Activated CD4-positive, alpha-beta memory T cell treated with anti-CD3 and anti-CD28 coated beads, Interleukin-2, amount 10 ng/mL, durations not matched to agents 7 days and 5 days (primary cell): ENCODE results near the gene RNF41. TPM values are rescaled to one million over a fixed set of nuclear protein-coding genes. Genes with fewer than 3 reads are reported as not detected.
"Not testable (repeated sequence)": the region's sequence is repeated elsewhere in the genome, so short reads cannot be mapped to it uniquely, and the experiment has no call there.

Source experiments
- CTCF ChIA-PET: fragments of 350-600 bp; sonication (Branson Sonifier 250); formaldehyde crosslinking; loops from one replicate; lab custom pipeline; 2021; ENCODE audit warnings: antibody characterized with exemption, inconsistent platforms; lab: Charles Lee
- POLR2A ChIA-PET: fragments of 350-600 bp; sonication (Branson Sonifier 250); formaldehyde crosslinking; loops from one replicate; lab custom pipeline; 2021; ENCODE audit warnings: antibody characterized with exemption; lab: Charles Lee
- DNase-seq: peaks from one replicate; pipeline ENCODE4 v3.0.0-alpha.2; 2020
- H3K27ac Mint-ChIP-seq: one replicate; pipeline ENCODE4 v1.8.0; 2021; ENCODE audit warnings: mild to moderate bottlenecking, mixed read lengths
- H3K27me3 Mint-ChIP-seq: one replicate; pipeline ENCODE4 v1.8.0; 2021; ENCODE audit warnings: mixed read lengths
- H3K36me3 Mint-ChIP-seq: one replicate; pipeline ENCODE4 v1.8.0; 2021; ENCODE audit warnings: low read depth, mixed read lengths
- H3K4me1 Mint-ChIP-seq: one replicate; pipeline ENCODE4 v1.8.0; 2021; ENCODE audit warnings: mixed read lengths
- H3K4me3 Mint-ChIP-seq: one replicate; pipeline ENCODE4 v1.8.0; 2021; ENCODE audit warnings: mild to moderate bottlenecking, mixed read lengths
- H3K9me3 Mint-ChIP-seq: one replicate; pipeline ENCODE4 v1.8.0; 2021; ENCODE audit warnings: mixed read lengths
- total RNA-seq, 2 experiments: library from RNA; stranded (reverse); gene quantifications; one replicate each; pipeline ENCODE4 v1.2.3, GENCODE V29; 2021

RNF41 gene
- 10 to 100 TPM; 33.8 to 35.2 TPM for total RNA-seq

DNA sequence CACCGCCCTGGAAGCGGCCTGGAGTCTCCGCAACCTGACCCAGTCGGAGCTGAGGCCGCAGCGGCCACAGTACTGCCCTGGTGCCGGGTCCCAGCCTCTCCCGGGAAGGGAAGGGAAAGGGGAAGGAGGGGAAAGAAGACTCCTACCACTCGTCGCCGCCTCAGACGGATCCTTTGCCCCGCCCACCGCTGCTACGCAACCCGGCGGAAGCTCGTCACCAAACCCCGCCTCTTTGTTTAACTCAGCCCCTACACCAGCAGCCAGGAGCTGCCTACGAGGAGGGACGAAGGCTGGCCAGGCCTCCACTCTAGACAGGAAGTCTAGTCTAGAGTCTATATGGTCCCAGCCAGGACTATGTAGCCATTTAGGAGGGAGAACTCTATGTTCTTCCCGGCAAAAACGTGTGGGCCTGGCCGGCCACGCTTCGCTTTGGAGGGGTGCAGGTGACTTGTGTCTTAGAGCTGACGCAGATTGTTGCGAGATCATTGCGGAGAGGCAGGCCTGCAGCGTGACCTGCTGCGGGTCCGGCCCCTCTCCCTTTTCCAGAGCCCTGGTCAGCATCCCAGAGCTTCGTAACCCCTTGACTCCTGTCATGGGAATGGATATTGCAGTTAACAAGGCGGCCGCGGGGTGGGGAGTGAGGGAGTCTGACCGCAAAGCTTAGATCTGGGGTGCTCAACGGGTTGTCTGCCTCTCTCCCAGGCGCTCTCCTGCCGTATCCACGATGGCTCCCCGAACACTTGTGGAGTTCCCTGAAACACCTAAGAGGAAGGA lies at the start of gene RNF41:
TSS of gene RNF41 (minus strand) at position 166 of the 774 bp plus-strand sequence. CDS start 7,875 bp downstream, outside the sequence.
- peaks cover 6% of the 10 kb centered on the region for H3K36me3 Mint-ChIP-seq
- peak; percentile 94 for DNase-seq
- peak within 1 kb of the TSS; percentile 89 for H3K4me3 Mint-ChIP-seq
- ChIA-PET CTCF (interaction anchor here (0.5 to 3.8 kb wide), 25 partner anchors 10 to 484 kb away, joined by 3 to 44 read pairs (median 4); partner anchors contain the start of genes ANKRD52, CNPY2, COQ10A and ESYT1), POLR2A (interaction anchor here (0.6 to 3.9 kb wide), 38 partner anchors 9 to 404 kb away, joined by 3 to 32 read pairs (median 5); partner anchors contain the start of genes ANKRD52, CNPY2, COQ10A and CS)
- H3K4me1 Mint-ChIP-seq = peaks cover 53% of the 10 kb centered on the region
- H3K9me3 Mint-ChIP-seq = no peaks in the 10 kb centered on the region
- H3K27me3 Mint-ChIP-seq = no peaks in the 10 kb centered on the region
- H3K27ac Mint-ChIP-seq = peak within 1 kb of the TSS; percentile 84

DNA sequence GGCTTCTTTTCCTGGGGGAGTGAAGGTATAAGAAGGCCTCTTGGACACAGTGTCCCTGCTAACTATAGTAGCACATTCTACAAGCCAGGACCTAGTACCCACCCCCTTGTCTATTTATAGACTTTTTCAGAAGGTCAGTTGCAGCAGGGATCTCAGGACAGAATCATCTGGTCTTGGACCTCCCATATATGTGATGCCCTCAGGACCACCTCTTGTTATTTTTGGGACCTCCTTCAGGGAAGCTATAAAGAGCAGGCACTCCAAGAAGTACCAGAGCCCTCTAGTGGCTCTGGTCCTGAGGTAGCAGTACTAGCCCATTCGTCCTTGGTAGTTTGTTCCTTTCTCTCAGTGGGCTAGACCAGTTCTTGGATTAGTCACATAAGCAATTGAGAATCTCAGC lies 49.3 kb upstream of the RNF41 start:
- no peaks in the 10 kb centered on the region for H3K9me3 Mint-ChIP-seq
- no peaks in the 10 kb centered on the region for H3K27me3 Mint-ChIP-seq
- no peak for DNase-seq
- POLR2A ChIA-PET = interaction anchor here (1.3 kb wide), 1 partner anchor 87 kb away, joined by 3 read pairs; no protein-coding TSS in a partner anchor
- no peak overlapping the region for H3K4me3 Mint-ChIP-seq
- CTCF ChIA-PET = interaction anchor here (0.5 to 1.1 kb wide), 2 partner anchors 8 to 20 kb away, joined by 3 read pairs; no protein-coding TSS in a partner anchor
- H3K4me1 Mint-ChIP-seq = peaks cover 17% of the 10 kb centered on the region
- peaks cover 43% of the 10 kb centered on the region for H3K36me3 Mint-ChIP-seq
- H3K27ac Mint-ChIP-seq = no peak overlapping the region

DNA sequence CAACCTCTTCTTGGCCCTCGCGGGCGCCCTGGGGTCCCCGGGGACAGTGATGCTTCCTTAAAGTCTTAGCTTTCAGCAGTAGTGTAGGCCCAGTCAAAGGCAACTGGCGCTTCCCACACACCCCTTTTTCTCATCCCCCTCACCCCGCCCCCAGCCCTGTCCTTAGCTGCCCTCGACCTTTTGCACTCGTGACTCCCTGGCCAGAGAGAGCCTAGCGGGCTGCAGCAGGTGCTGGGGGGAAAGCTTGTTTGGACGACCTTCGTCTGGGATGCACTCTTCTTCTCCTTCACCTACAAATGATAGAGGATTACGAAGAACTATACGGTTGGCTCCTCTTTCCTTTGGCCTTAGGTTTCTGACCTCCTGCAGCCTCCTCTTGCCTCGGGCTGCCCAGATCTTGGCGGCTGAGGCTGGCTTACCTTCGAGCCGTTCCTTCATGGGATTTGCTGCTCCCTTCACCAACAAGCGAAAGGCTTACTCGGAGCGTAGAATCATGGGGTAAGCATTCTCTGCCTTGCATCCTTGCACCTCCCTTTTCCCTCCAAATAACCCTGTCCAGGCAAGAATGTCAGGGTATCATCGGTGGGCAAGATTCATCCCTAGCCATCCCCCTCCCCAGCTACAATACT lies 45.8 kb upstream of the RNF41 start:
- H3K9me3 Mint-ChIP-seq = no peaks in the 10 kb centered on the region
- H3K36me3 Mint-ChIP-seq = peaks cover 21% of the 10 kb centered on the region
- H3K4me1 Mint-ChIP-seq = peaks cover 21% of the 10 kb centered on the region
- no peaks in the 10 kb centered on the region for H3K27me3 Mint-ChIP-seq
- H3K27ac Mint-ChIP-seq = peak overlapping the region; percentile 62
- POLR2A ChIA-PET = interaction anchor here (1.0 to 2.2 kb wide), 12 partner anchors 10 to 197 kb away, joined by 3 to 20 read pairs (median 4); partner anchors contain the start of genes ANKRD52, CNPY2, CS and IL23A
- CTCF ChIA-PET = interaction anchor here (0.6 to 3.3 kb wide), 8 partner anchors 8 to 197 kb away, joined by 3 to 19 read pairs (median 6); partner anchors contain the start of genes ANKRD52, RNF41 and SMARCC2
- peak overlapping the region; percentile 87 for H3K4me3 Mint-ChIP-seq
- no peak for DNase-seq

- Mint-ChIP-seq H3K9me3 (no peaks in the 10 kb centered on the region), H3K4me3 (peak within 1 kb of the TSS; percentile 87), H3K36me3 (peaks cover 14% of the 10 kb centered on the region), H3K27me3 (no peaks in the 10 kb centered on the region), H3K4me1 (peaks cover 21% of the 10 kb centered on the region), H3K27ac (peak within 1 kb of the TSS; percentile 80)
- ChIA-PET POLR2A (interaction anchor here (1.0 to 2.2 kb wide), 14 partner anchors 9 to 197 kb away, joined by 3 to 20 read pairs (median 4); partner anchors contain the start of genes ANKRD52, CNPY2, CS and IL23A), CTCF (interaction anchor here (0.6 to 3.3 kb wide), 17 partner anchors 9 to 197 kb away, joined by 3 to 19 read pairs (median 3); partner anchors contain the start of genes ANKRD52, CS, RNF41 and SMARCC2)
- peak; percentile 90 for DNase-seq
Measured at GRCh38 chr12:56266693-56267442, 45.1 kb upstream of the RNF41 start, which contains the start of gene COQ10A. Gene COQ10A (plus strand): TSS chr12:56266942. CDS start chr12:56267119, 177 bp downstream.

- Mint-ChIP-seq H3K4me3 (peak overlapping the region; percentile 87), H3K27ac (peak overlapping the region; percentile 80), H3K4me1 (peaks cover 21% of the 10 kb centered on the region)
- DNase-seq, H3K9me3 Mint-ChIP-seq, H3K36me3 Mint-ChIP-seq, H3K27me3 Mint-ChIP-seq: not testable (repeated sequence)
- CTCF ChIA-PET = interaction anchor here (0.6 to 3.3 kb wide), 14 partner anchors 8 to 198 kb away, joined by 3 to 19 read pairs (median 4); partner anchors contain the start of genes ANKRD52, CS, RNF41 and SMARCC2
- POLR2A ChIA-PET = interaction anchor here (1.1 to 2.2 kb wide), 8 partner anchors 8 to 157 kb away, joined by 3 to 20 read pairs (median 7); partner anchors contain the start of genes ANKRD52, CS, RNF41 and STAT2
Measured at GRCh38 chr12:56266068-56266692, 44.5 kb upstream of the RNF41 start.

- ChIA-PET POLR2A (interaction anchor here (0.7 kb wide), 2 partner anchors 20 to 72 kb away, joined by 3 to 4 read pairs; no protein-coding TSS in a partner anchor), CTCF (interaction anchor here (0.7 to 1.5 kb wide), 4 partner anchors 9 to 201 kb away, joined by 3 to 6 read pairs (median 4); no protein-coding TSS in a partner anchor)
- H3K27me3 Mint-ChIP-seq, H3K36me3 Mint-ChIP-seq, H3K4me3 Mint-ChIP-seq, DNase-seq, H3K27ac Mint-ChIP-seq, H3K9me3 Mint-ChIP-seq: not testable (repeated sequence)
- H3K4me1 Mint-ChIP-seq = peaks cover 25% of the 10 kb centered on the region
Measured at GRCh38 chr12:56262955-56263354, 41.2 kb upstream of the RNF41 start.

- POLR2A ChIA-PET = no interaction called here
- H3K9me3 Mint-ChIP-seq = no peaks in the 10 kb centered on the region
- peaks cover 23% of the 10 kb centered on the region for H3K4me1 Mint-ChIP-seq
- H3K27me3 Mint-ChIP-seq = no peaks in the 10 kb centered on the region
- CTCF ChIA-PET = interaction anchor here (0.5 to 0.8 kb wide), 2 partner anchors 10 to 143 kb away, joined by 3 to 4 read pairs; partner anchors contain the start of gene ZC3H10
- no peak overlapping the region for H3K4me3 Mint-ChIP-seq
- no peak for DNase-seq
- H3K36me3 Mint-ChIP-seq = peaks cover 4% of the 10 kb centered on the region
- H3K27ac Mint-ChIP-seq = no peak overlapping the region
Measured at GRCh38 chr12:56261503-56262232, 39.9 kb upstream of the RNF41 start.

- DNase-seq = no peak
- Mint-ChIP-seq H3K36me3 (peaks cover 8% of the 10 kb centered on the region), H3K27me3 (no peaks in the 10 kb centered on the region), H3K4me3 (no peak overlapping the region), H3K4me1 (peaks cover 24% of the 10 kb centered on the region), H3K27ac (no peak overlapping the region), H3K9me3 (no peaks in the 10 kb centered on the region)
- POLR2A ChIA-PET = no interaction called here
- CTCF ChIA-PET = interaction anchor here (0.5 to 0.8 kb wide), 2 partner anchors 10 to 142 kb away, joined by 3 to 4 read pairs; partner anchors contain the start of gene ZC3H10
Measured at GRCh38 chr12:56260921-56261320, 39.2 kb upstream of the RNF41 start.

- peaks cover 9% of the 10 kb centered on the region for H3K36me3 Mint-ChIP-seq
- no peaks in the 10 kb centered on the region for H3K9me3 Mint-ChIP-seq
- H3K27ac Mint-ChIP-seq = no peak overlapping the region
- DNase-seq = no peak
- H3K27me3 Mint-ChIP-seq = no peaks in the 10 kb centered on the region
- ChIA-PET POLR2A (no interaction called here), CTCF (no interaction called here)
- no peak overlapping the region for H3K4me3 Mint-ChIP-seq
- peaks cover 20% of the 10 kb centered on the region for H3K4me1 Mint-ChIP-seq
Measured at GRCh38 chr12:56260380-56260779, 38.7 kb upstream of the RNF41 start.

DNA sequence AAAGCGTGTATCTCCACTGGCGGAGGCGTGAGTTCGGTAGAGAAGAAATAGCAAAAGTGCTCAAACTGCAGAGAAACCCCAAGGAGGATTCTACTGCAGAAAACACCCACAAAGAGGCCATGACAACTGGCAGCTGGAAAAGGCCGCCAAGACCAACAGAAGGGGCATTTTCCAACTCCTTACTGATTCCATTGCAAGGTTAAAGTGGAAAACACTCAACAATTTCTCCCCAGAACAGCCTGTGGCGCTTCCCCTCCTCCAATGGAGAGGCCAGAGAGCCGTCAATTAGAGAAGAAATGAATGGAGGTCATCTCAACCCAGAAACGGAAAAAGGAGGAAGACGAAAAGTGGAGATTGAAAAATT lies 37.1 kb upstream of the RNF41 start:
- peak overlapping the region; percentile 76 for H3K27ac Mint-ChIP-seq

More for the DNA sequence above, 37.1 kb upstream of the RNF41 start:
- no peak for DNase-seq
- peaks cover 21% of the 10 kb centered on the region for H3K36me3 Mint-ChIP-seq
- ChIA-PET POLR2A (interaction anchor here (1.2 to 2.5 kb wide), 11 partner anchors 8 to 285 kb away, joined by 3 to 20 read pairs (median 8); partner anchors contain the start of genes CNPY2, COQ10A, ESYT1 and RAB5B), CTCF (interaction anchor here (0.9 to 4.0 kb wide), 16 partner anchors 8 to 205 kb away, joined by 3 to 24 read pairs (median 6); partner anchors contain the start of genes CNPY2, COQ10A, CS and ESYT1)
- H3K4me3 Mint-ChIP-seq = peak overlapping the region; percentile 91
- H3K27me3 Mint-ChIP-seq = no peaks in the 10 kb centered on the region
- H3K4me1 Mint-ChIP-seq = peaks cover 22% of the 10 kb centered on the region
- no peaks in the 10 kb centered on the region for H3K9me3 Mint-ChIP-seq
